GM18907 (cell line): ENCODE measurements around the gene CYP4F2.
A peak's percentile ranks its signal among the peaks of the same experiment; 100 is the strongest.
"Not testable (repeated sequence)": the region's sequence is repeated elsewhere in the genome, so short reads cannot be mapped to it uniquely, and the experiment has no call there.

Experiments
- ATAC-seq: cut with Tn5 transposase; IDR thresholded peaks from one replicate; pipeline ENCODE4 v1.9.1; 2021; ENCODE audit warnings: mild to moderate bottlenecking, moderate library complexity; ENCODE audit not compliant: unreplicated experiment

CYP4F2 gene

GRCh38 chr19:15859187-15859586 lies 38.7 kb downstream of the CYP4F2 start:
- ATAC-seq, result no peak

- ATAC-seq, result no peak
Measured at GRCh38 chr19:15850385-15850784, 47.5 kb downstream of the CYP4F2 start.

GRCh38 chr19:15846923-15847322 lies 51.0 kb downstream of the CYP4F2 start:
- ATAC-seq, result no peak

DNA sequence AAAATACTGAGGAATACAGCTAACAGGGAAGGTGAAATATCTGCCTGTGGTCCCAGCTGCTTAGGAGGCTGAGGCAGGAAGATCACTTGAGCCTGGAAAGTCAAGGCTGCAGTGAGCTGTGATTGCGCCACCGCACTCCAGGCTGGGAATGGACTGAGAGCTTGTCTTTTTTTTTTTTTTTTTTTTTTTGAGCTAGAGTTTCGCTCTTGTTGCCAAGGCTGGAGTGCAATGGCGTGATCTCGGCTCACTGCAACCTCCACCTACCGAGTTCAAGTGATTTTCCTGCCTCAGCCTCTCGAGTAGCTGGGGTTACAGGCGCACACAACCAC lies 54.0 kb downstream of the CYP4F2 start:
- ATAC-seq, result not testable (repeated sequence)

GRCh38 chr19:15843203-15843893 lies 54.5 kb downstream of the CYP4F2 start:
- no peak for ATAC-seq

GRCh38 chr19:15841875-15842569 lies 55.9 kb downstream of the CYP4F2 start:
- no peak for ATAC-seq

GRCh38 chr19:15840833-15841232 lies 57.0 kb downstream of the CYP4F2 start:
- no peak for ATAC-seq

- not testable (repeated sequence) for ATAC-seq
Measured at GRCh38 chr19:15839888-15840287, 58.0 kb downstream of the CYP4F2 start.

DNA sequence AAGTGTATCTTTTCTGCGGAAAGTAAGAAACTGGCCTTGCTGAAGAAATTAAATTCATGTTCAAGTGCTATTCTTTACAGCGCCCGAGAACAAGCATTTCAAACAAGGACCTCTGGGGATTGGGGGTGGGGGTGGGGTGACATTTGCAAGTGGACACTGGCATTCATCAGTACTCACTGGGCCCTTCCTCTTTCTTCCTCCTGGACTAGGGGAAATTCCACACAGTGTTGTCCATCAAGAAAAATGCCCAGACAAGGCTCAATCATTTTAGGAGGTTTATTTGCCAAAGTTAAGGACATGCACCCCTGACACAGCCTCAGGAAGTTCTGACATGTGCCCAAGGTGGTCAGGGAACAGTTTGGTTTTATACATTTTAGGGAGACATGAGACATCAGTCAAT lies 59.5 kb downstream of the CYP4F2 start:
- no peak for ATAC-seq

GRCh38 chr19:15837221-15837731 lies 60.6 kb downstream of the CYP4F2 start:
- ATAC-seq, result no peak

DNA sequence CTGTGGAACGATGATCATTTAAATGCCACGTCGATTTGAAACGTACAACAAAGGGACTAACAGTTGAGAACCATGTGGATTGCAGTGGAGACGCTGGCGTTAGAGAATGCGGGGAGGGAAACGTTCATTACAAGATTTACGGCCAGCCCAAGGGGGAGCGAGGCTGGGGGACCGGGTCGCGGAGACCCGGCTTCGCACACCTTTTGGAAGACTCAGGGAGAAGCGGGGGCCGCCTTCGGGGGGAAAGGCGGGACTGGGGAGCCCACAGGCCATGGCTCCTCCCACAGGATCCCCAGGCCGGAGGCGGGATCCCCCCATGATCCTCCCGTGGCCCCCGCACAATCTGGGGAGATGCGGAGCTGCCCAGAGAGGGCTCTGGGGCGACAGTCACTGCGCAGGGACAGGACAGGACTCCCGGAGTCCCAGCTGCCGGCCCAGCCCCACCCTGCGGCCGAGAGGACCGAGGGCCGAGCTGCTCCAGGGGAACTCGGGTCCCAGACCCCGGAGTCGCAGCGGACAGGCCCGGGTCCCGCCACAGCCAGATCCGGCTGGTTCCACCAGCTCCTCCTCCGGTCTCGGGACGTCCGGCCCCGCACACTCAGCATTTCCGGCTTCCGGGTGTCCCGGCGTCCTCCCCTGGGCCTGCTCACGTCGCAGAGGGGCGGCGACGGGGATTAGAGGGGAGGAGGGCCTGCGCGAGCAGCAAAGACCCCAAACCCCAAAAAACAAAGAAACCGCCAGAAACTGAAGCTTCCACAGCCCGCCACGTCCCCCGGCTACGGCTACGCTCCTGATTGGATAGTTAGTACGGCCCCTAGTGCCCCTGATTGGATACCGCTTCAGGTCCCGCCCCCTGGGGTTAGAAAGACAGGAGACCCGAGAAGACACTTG lies 61.3 kb downstream of the CYP4F2 start:
- ATAC-seq, result peak; percentile 98

DNA sequence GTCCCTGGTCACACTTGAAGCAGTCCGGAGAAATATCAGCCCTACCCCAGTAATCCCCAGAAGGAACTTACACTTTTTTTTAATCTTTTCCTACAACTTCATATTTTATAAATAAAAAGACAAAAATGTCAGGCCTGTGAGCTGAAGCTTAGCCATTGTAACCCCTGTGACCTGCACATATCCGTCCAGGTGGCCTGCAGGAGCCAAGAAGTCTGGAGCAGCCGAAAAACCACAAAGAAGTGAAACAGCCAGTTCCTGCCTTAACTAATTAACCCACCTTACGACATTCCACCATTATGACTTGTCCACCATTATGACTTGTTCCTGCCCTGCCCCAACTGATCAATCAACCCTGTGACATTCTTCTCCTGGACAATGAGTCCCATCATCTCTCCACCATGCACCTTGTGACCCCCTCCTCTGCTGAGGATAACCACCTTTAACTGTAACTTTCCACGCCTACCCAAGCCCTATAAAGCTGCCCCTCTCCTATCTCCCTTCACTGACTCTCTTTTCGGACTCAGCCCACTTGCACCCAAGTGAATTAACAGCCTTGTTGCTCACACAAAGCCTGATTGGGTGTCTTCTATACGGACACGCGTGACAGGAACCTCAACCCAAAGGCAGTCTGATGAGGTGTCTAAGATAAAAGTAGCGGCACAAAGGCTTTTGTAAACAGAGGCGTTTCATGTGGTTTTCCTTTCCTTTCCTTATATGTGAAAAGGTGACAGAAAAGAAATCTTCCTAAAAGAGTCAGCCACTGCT lies 62.1 kb downstream of the CYP4F2 start:
- ATAC-seq, result not testable (repeated sequence)

- not testable (repeated sequence) for ATAC-seq
Measured at GRCh38 chr19:15834232-15834631, 63.6 kb downstream of the CYP4F2 start.

GRCh38 chr19:15831626-15832025 lies 66.2 kb downstream of the CYP4F2 start:
- ATAC-seq, result no peak

GRCh38 chr19:15829786-15830185 lies 68.1 kb downstream of the CYP4F2 start:
- ATAC-seq, result no peak

DNA sequence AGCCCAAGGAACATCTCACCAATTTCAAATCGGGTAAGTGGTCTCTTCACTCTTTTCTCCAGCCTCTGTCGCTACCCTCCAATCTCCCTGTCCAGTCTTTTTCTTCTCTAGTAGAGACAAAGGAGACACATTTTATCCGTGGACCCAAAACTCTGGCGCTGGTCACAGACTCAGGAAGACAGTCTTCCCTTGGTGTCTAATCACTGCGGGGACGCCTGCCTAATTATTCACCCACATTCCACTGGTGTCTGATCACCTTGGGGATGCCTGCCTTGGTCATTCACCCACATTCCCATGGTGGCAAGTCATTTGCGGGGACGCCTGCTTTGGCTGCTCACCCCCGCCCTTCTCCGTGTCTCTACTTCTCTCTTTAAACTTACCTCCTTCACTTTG lies 68.6 kb downstream of the CYP4F2 start:
- ATAC-seq, result no peak

DNA sequence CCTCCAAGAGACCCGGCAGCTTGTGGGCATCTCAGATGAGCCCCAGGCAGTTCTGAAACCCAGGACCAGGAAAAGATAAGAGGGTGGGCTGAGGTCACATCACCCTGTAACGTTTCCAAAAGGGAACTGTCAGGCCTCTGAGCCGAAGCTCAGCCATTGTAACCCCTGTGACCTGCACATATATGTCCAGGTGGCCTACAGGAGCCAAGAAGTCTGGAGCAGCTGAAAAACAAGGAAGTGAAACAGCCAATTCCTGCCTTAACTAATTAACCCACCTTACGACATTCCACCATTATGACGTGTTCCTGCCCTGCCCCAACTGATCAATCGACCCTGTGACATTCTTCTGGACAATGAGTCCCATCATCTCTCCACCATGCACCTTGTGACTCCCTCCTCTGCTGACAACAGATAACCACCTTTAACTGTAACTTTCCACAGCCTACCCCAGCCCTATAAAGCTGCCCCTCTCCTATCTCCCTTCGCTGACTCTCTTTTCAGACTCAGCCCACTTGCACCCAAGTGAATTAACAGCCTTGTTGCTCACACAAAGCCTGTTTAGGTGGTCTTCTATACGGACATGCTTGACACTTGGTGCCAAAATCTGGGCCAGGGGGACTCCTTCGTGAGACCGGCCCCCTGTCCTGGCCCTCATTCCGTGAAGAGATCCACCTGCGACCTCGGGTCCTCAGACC lies 69.1 kb downstream of the CYP4F2 start:
- not testable (repeated sequence) for ATAC-seq

- ATAC-seq, result no peak
Measured at GRCh38 chr19:15828121-15828610, 69.7 kb downstream of the CYP4F2 start.
